Gastroesophageal sphincter (tissue), 3 donors: Measurements from ENCODE around the gene LIMS2.

Experiments
- EP300 ChIP-seq: sonication (generic); formaldehyde crosslinking; IDR thresholded peaks from one replicate; pipeline ENCODE4 v1.6.1; 2017; ENCODE audit warnings: antibody characterized with exemption, mild to moderate bottlenecking
- POLR2A ChIP-seq, 2 donors: fragments of 450-650 bp; IDR thresholded peaks; one replicate each; pipeline ENCODE4 v1.6.1; 2017; ENCODE audit warnings: antibody characterized with exemption in 2 of 2, mild to moderate bottlenecking in 2 of 2, moderate library complexity in 1 of 2
- TF ChIP-seq, protein P1 (sequence below), 4 experiments: fragments of 200-600 bp in 2 of 4; fragments of 450-650 bp in 2 of 4; sonication (generic) in 1 of 4; IDR thresholded peaks; one replicate each; pipeline ENCODE4 v1.5.1; 2017 to 2019; ENCODE audit warnings: antibody characterized with exemption in 4 of 4, mild to moderate bottlenecking in 2 of 4, moderate library complexity in 2 of 4

DNA sequence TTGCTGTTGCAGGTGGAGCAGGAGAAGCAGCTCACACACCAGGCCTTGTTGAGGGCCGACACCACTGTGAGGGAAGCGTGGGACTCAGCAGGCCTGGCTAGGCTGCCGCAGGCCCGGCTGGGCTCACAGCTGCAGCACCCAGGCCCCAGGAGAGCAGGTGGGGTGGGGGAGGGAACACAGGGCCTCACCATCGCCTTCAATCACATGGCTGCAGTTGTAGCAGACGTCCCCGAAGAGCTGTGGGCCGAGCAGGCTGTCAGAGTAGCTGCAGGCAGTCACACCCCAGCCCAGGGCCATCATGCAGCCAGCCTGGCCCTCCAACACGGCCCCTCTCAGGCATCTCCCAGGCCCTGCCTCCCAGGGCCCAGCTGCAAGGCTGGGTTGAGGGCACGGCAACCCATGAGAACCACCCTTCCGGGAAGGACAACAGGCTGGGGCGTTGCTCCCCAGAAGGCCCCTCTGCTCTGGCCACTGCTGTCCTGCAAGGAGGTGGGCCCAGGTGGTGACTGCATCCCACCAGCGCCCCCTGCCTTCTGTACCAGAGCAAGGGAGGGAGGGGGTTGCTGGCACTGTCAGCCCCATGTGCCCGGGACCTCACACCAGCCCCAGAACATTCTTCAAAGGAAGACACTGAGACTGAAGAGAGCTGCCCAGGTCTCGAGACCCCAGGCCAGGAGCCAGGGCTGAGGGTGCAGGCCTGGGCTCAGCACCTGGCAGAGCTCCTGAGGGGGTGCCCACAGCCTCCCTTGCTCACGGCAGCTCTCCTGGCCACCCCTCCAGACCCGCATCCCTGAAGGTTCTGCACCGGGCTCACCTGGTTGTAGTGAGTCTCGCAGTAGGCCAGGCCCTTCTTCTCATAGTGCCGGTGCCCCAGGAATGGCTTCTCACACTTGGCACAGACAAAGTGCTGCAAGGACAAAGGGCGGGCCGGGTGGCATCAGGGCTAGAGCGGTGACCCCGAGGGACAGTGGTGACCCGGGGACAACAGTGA is 35.0 kb downstream of the LIMS2 start:
- TF ChIP-seq, protein P1, sequence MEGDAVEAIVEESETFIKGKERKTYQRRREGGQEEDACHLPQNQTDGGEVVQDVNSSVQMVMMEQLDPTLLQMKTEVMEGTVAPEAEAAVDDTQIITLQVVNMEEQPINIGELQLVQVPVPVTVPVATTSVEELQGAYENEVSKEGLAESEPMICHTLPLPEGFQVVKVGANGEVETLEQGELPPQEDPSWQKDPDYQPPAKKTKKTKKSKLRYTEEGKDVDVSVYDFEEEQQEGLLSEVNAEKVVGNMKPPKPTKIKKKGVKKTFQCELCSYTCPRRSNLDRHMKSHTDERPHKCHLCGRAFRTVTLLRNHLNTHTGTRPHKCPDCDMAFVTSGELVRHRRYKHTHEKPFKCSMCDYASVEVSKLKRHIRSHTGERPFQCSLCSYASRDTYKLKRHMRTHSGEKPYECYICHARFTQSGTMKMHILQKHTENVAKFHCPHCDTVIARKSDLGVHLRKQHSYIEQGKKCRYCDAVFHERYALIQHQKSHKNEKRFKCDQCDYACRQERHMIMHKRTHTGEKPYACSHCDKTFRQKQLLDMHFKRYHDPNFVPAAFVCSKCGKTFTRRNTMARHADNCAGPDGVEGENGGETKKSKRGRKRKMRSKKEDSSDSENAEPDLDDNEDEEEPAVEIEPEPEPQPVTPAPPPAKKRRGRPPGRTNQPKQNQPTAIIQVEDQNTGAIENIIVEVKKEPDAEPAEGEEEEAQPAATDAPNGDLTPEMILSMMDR (IDR thresholded peaks at IDR 0.05): peak in 1 of 4 experiments; percentile 30
- TF ChIP-seq EP300 (no peak), POLR2A (IDR thresholded peaks at IDR 0.05) (no peak)
